Measurements from ENCODE around the gene DUS1L.

Gene DUS1L

GRCh38 chr17:82100502-82101298 lies 35.1 kb upstream of the DUS1L start:
- no peak for DNase-seq (ENCODE audit: low read depth, low spot score)

- DNase-seq (ENCODE audit: low read depth, low spot score) = no peak
Observed at GRCh38 chr17:82098939-82099763, 33.5 kb upstream of the DUS1L start.

DNA sequence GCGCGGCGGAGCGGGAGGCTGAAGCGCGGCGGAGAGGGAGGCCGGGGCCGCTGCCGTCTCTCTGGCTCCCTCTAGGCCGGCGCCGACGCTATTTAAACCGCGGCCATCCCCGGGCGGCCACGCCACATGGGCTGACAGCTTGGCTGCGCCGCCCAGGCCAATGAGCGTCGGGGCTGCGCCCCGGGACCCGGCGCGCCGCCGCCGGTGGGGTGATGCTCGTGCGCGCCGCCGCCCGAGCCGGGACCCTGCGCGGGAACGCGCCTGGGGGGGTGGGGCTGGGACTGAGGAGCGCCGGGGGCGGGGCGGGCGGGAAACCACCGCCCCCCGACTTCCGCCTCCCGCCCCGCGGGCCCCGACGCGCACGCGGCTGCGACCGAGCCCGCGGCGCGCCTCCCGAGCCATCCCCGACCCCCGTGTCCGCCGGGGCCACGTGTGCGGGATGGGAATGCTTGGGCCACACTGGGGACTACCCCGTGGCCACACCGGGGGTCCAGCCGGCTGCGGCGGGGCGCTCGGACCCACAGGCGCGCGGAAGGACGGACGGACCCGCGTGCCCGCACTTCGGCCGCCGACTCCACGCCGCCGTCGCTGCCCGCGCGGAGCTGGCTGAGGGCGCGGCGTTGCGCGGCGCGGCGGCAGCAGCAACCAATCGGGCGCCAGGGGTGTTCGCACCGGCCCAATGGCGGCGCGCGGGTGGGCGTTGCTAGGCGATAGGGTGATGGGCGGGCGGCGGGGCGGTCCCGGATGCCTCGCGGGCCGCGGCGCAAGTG lies 32.8 kb upstream of the DUS1L start, which contains the start of gene FASN:
Gene FASN, minus strand, starts transcription at position 68 of the 770 bp plus-strand sequence. CDS start 1,791 bp downstream, outside the sequence.
- peak; percentile 86 for DNase-seq (ENCODE audit: low read depth, low spot score)

GRCh38 chr17:82097919-82098168 lies 32.2 kb upstream of the DUS1L start:
- no peak for DNase-seq (ENCODE audit: low read depth, low spot score)

DNA sequence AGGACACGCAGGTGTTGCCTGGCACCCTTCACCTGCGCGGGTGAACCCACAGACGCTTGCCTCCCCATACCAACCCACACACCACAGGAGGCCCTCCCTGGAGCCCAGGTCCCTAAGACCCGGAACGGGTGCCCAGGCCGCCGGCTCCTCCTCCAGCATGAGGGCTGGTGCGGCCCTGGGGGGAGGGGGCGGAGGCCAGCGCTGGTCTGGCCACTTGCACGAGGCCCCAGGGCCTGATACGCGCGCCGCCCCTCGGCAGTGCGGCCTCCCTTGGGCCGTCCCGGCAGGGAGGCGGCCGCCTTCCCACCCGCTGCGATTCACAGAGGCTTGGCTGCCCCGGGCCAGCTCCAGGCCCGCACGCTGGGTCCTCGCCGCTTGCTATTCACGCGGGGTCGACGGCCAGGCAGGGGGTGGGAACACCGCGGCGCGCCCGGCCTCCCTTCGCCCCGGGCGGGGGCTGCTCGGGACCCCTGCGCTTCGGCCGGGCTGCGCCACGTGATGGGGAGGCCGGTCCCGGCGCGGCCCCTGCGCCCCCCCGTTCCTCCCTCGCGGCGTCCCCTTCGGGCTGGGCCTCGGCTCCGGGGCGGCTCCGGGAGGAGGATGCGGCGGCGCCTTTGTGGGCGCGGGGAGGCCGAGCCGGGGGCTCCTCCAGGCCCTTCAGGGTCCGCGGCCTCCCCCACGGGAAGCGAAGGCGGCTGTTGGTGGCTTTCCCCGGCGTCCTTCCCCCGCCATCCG lies 31.7 kb upstream of the DUS1L start:
- DNase-seq (ENCODE audit: low read depth, low spot score) = no peak

- no peak for DNase-seq (ENCODE audit: low read depth, low spot score)
Observed at GRCh38 chr17:82096709-82097183, 31.1 kb upstream of the DUS1L start.

DNA sequence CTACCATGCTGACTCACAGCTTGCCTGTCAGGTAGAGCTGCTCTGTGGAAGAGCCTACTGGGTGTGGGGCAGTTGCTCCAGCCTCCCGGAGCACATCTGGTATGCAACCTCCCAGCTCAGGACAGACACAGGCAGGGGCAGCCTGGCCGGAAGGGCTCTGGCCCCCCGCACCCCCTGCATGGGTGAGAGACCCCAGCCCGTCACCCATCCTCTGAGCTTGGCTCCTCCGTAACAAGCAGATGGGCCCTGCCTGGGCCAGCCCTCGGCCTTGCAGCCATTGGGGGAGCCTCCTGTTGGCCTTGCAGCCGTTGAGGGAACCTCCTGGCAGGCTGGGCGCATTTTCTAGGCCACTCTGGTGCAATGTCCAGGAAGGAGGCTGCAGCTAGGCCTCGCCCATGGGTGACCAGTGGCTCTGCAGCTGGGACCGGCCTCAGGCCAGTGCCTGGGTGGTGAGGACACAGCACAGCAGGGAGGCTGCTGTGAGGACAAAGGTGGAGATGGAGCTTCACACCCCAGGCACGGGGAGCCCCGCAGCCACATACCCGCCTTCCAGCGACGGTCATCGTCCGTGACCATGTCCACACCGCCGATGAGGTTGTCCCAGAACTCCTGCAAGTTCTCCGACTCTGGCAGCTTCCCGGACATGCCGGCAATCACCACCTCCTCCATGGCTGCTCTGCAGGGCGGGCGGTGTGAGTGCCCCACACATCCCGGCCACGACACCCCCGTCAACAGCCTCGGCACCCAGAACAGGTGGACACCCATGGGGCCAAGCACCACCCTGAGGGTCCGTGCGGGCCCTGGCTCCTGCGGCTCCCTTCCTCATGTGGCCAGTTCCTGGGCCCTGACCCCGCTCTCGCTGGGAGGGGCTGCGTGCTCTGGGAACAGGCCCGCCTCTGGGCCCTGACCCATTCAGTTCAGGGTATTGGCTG lies 30.4 kb upstream of the DUS1L start:
- no peak for DNase-seq (ENCODE audit: low read depth, low spot score)

GRCh38 chr17:82094931-82095776 lies 29.6 kb upstream of the DUS1L start:
- DNase-seq (ENCODE audit: low read depth, low spot score) = no peak

- no peak for DNase-seq (ENCODE audit: low read depth, low spot score)
Observed at GRCh38 chr17:82092995-82093751, 27.6 kb upstream of the DUS1L start.

GRCh38 chr17:82092628-82092994 lies 27.0 kb upstream of the DUS1L start:
- DNase-seq (ENCODE audit: low read depth, low spot score) = no peak

- no peak for DNase-seq (ENCODE audit: low read depth, low spot score)
Observed at GRCh38 chr17:82092094-82092586, 26.5 kb upstream of the DUS1L start.

DNA sequence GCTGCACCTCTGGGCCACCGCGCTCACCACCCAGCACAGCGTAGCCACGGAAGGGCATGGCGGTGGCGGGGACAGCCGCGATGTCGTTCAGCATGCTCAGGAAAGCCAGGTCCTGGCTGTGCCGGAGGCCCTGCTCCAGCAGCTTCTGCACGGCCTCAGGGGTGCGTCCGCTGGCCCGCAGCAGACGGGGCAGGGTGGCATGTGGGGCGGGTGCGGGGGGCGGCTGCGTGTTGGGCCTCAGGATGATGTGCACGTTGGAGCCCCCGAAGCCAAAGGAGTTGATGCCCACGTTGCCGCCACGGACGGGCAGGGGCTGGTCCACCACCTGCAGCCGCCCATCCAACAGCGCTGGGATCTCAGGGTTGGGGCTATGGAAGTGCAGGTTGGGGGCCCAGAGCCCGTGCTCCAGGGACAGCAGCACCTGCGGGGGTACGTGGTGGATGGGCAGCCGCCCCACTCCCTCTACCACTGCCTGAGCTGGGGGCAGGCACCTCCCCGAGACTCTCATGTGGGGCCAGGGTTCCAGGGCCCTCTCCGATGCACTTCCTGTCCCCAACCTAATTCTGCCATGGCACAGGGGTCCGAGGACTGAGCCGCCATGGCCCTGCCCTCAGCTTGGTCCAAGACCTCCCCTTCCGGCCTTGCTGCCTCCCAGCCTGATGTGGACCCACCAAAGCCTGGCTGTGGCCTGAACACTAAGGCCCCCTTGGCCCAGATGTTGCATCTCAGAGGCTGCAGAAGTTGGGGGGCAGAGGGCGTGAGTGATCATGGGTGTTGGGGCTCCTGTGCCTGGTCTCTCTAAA lies 25.9 kb upstream of the DUS1L start:
- no peak for DNase-seq (ENCODE audit: low read depth, low spot score)

DNA sequence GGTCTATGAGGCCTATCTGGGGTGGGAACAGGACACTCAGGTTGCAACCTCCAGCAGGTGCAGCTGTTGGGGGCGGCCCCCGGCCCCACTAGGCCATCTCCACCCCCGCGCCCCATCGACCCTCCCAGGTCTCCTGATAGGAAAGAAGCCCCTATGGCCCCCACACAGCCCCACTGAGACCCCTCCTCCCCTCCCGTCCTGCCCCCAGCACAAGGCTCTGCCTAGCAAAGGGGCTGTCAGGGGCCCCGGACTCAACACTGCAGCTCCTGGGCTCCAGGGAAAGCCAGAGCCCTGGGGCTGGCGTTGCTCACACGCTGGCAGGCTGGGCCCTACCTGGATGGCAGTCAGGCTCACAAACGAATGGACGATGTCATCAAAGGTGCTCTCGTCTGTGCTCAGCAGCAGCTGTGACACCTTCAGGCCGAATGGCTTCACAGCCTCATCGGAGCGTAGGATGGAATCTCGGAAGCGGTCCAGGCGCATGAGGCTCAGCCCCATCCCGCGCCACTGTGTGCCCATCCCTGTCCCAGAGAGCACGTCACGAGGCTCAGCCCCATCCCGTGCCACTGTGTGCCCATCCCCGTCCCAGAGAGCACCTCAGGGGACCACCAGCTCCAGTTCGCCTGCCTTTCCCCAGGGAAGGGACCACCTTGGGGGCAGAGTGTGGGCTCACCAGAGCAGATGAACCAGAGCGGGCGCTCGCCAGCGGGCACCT lies 25.1 kb upstream of the DUS1L start:
- DNase-seq (ENCODE audit: low read depth, low spot score) = no peak

DNA sequence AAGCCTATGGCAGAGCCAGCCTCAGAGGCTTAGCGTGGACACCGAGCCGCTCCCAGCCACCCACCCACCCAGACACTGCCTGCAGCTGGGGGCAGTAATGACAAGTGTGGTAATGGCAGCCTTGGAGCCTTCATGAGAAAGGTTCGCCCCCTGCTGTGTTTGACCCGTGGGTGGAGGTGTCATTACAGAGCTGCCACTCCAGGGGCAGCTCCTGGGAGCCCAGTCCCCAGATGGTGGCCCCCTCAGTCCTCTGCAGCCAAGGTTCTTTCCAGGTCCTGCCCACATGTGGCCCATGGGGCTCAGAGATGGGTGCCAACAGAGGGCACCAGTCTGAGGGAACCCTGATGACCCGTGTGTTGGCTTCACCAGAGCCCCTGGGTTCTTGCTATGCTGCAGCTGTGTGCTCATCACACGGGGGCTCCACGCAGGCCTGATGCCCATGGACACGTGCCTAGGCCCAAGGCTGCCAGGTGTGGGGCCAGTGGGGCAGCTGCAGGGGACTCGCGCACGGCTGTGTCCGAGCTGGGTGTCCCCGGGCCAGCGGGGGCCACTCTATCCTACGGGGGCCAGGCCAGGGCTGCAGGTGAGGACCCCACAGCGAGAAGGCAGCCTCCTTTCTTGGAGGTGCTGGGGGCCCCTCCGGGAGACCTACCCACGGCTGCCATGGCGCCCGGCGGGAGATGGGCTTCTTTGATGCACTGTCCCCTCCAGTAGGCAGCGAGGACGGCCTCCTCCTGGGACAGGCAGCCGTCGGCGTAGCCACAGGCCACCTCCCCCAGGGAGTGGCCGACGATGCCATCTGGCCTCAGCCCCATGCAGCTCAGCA lies 24.3 kb upstream of the DUS1L start:
- DNase-seq (ENCODE audit: low read depth, low spot score) = no peak

GRCh38 chr17:82088838-82089722 lies 23.5 kb upstream of the DUS1L start:
- DNase-seq (ENCODE audit: low read depth, low spot score) = no peak

Data from activated naive CD8-positive, alpha-beta T cell treated with anti-CD3 and anti-CD28 coated beads, Interleukin-2, amount 50 U/mL, for 16 hours (primary cell).